D721Med (cell line): ENCODE results near the gene CDS2.

Experiments
- DNase-seq: peaks from one replicate; pipeline ENCODE4 v3.0.0; 2011; ENCODE audit warnings: low spot score; ENCODE audit not compliant: insufficient read length
- FAIRE-seq: peaks from 2 replicates; lab custom pipeline; 2011; peaks lifted over from hg19 to GRCh38; lab: Jason Lieb, UNC
- TF ChIP-seq, protein P1 (sequence below): IDR thresholded peaks from 2 replicates; pipeline ENCODE4 v1.5.1; 2012; ENCODE audit warnings: mild to moderate bottlenecking, control low read depth; ENCODE audit not compliant: insufficient read depth; ENCODE audit errors: missing control alignments

Gene CDS2

DNA sequence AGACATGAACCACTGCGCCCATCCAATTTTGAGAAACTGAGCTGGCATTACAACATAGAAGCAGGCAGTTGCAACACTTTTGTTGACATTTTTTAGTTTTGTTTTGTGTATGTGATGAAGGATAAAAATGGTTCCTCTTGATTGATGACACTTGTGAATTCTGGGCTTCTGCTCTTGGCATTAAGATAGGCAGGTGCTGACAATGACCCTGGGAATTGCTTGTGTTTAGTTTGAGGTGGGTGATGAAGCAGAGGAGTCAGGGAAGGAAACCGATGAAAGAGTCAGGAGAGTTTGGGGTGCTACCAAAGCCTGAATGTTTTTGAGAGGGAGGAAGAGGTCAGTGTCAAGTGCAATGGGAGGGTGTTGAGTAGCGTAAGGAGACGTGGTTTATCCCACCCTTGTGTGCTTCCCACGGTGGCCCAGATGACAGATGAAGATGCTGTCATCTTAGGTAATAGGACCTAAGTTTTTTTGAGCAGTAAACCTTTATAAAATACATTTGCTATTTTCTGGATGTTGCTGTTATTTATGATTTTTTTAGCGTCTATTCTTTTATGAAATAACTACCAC lies 19.4 kb downstream of the CDS2 start:
- TF ChIP-seq, protein P1, sequence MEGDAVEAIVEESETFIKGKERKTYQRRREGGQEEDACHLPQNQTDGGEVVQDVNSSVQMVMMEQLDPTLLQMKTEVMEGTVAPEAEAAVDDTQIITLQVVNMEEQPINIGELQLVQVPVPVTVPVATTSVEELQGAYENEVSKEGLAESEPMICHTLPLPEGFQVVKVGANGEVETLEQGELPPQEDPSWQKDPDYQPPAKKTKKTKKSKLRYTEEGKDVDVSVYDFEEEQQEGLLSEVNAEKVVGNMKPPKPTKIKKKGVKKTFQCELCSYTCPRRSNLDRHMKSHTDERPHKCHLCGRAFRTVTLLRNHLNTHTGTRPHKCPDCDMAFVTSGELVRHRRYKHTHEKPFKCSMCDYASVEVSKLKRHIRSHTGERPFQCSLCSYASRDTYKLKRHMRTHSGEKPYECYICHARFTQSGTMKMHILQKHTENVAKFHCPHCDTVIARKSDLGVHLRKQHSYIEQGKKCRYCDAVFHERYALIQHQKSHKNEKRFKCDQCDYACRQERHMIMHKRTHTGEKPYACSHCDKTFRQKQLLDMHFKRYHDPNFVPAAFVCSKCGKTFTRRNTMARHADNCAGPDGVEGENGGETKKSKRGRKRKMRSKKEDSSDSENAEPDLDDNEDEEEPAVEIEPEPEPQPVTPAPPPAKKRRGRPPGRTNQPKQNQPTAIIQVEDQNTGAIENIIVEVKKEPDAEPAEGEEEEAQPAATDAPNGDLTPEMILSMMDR = no peak
- DNase-seq (no peak), FAIRE-seq (no peak)

DNA sequence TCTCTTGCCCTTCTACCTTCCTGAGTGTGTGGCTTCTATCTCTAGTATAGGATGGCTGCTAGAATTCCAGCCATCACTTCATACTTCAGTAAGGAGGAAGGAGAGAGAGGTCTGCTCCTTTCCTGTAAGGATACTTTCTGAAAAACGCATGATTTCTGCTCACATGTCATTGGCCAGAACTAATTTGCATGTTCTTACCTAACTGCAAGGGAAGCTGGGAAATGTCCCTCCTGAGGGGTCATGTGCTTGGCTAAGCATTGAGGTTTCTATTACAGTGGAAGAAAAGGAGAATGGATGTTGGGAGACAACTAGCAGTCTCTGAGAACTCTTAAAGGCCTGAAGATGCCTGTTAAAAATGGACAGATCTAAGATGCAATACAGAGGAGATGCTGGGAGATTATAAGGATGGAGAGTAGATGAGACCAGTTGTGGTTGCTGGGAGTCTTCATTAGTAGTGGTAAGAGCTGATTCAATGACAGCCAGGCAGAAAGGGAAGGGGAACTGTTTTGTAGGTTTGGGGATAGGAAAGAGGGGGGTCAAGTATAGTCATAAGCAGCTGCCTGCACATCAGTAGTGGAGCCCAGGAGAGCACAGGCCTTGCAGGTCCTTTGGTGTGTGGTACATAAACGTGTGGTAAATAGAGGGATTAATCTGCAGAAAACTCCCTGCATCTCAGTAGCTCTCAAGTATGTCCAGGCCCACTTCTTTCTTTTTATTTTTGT lies 20.2 kb downstream of the CDS2 start:
- FAIRE-seq (no peak), DNase-seq (no peak)
- TF ChIP-seq, protein P1 = no peak

DNA sequence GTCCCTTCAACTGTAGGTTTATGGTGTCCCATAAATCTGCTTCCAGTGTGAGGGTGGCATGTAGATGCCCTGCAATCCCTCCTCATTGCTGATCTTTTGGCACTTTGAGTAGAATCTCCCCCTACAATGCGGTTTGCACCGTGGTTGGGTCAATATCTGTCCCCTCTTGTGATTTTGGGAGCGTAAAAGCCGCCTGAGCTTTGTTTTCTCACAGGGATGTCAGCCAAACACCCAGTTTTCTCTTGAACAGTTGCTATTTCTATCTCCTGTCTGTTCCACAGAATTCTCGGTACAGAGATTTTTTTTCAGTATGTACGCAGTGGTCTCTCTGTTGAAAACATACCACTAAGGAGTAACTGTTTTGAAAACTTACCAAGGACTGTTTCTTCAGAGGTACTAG lies 21.8 kb downstream of the CDS2 start:
- TF ChIP-seq, protein P1 = no peak
- DNase-seq = no peak
- no peak for FAIRE-seq

DNA sequence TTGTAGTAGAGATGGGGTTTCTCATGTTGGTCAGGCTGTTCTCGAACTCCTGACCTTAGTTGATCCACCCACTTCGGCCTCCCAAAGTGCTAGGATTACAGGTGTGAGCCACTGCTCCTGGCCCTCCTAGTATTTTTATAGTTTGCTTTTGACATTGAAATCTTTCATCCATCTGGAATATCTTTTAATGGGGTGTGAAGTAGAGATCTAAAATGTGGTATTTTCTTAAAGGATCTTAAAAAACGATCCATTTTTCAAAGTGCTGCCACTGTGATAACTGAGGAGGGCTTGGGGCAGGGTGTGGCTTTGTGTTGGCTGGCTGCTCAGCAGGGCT lies 23.1 kb downstream of the CDS2 start:
- FAIRE-seq = no peak
- TF ChIP-seq, protein P1 = no peak
- no peak for DNase-seq

DNA sequence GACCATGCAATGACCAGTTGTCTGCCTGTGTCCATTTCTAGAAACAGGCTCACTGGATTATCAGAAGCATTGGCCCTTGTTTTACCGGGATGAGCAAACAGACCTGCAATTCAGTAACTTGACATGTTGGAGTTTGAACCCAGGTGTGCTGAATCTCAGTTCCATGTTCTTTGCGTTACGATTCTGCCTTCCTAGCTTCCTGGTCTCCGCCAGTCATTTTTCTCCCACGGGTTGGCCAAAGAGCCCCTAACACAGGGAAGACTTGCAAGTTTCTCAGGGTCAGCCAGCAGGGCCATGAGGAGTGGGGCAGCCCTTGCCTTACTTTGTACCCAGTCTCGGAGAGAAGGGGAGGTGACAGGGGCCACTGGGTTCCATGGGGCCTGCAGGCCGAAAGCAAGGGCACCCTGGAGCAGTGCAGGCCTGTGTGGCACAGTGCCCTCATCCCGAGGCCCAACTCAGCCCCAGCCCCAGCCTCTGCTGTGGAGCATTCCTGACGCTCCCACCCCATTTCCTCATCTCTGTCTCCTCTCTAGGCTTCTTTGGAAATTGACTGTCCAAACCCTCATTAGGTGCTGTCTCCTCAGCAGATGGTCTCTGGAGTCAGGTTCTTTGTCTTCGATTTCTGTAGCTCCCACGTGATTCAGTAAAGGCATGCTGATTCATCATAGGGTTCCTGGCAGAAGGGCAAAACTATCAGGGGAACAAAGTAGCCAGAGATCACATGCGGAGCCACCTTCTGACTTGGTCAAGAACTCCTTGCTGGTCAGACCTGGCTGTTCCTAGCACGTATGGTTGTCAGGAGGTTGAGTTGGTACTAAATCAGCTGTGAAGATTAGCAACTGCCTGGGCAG lies 23.6 kb downstream of the CDS2 start:
- no peak for DNase-seq
- no peak for FAIRE-seq
- TF ChIP-seq, protein P1 = no peak

DNA sequence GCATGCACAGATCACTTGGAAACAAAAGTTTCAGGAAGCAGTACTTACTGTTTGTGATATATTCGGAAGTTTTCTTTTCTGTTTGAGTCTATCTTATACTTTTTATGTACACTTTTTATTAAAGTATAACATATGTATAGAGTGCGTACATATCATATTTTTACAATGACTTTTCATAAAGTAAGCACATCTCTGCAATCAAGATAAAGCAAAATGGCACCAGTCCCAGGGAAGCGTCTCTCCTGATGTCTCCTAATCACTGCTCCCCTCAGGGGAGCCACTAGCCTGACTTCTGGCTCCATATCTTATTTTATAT lies 26.3 kb downstream of the CDS2 start:
- DNase-seq (no peak), FAIRE-seq (no peak)
- TF ChIP-seq, protein P1 = no peak
